Neural crest cell (in vitro differentiated cells): Measurements from ENCODE around the gene MTMR11. TPM values are rescaled to one million over a fixed set of nuclear protein-coding genes. Genes with fewer than 3 reads are reported as not detected.
A peak's percentile ranks its signal among the peaks of the same experiment; 100 is the strongest.

Source experiments
- DNase-seq: peaks from one replicate; pipeline ENCODE4 v3.0.0; 2021; ENCODE audit warnings: low read depth, mixed read lengths, low spot score
- H3K27ac Mint-ChIP-seq: one replicate; pipeline ENCODE4 v1.8.0; 2021; ENCODE audit warnings: mild to moderate bottlenecking, mixed read lengths; ENCODE audit not compliant: unreplicated experiment
- H3K27me3 Mint-ChIP-seq: 2 replicates; pipeline ENCODE4 v1.8.0; 2021; ENCODE audit warnings: low read depth, mild to moderate bottlenecking, mixed read lengths
- H3K36me3 Mint-ChIP-seq: 2 replicates; pipeline ENCODE4 v1.8.0; 2021; ENCODE audit warnings: low read depth, mild to moderate bottlenecking, mixed read lengths
- H3K4me1 Mint-ChIP-seq: 2 replicates; pipeline ENCODE4 v1.8.0; 2021; ENCODE audit warnings: mixed read lengths
- H3K4me3 Mint-ChIP-seq: one replicate; pipeline ENCODE4 v1.8.0; 2021; ENCODE audit warnings: mild to moderate bottlenecking, mixed read lengths
- H3K9me3 Mint-ChIP-seq: 2 replicates; pipeline ENCODE4 v1.8.0; 2021; ENCODE audit warnings: mixed read lengths
- total RNA-seq: library from RNA; stranded (reverse); gene quantifications from 2 replicates; pipeline ENCODE4 v1.2.1, GENCODE V29; 2021
- TF ChIP-seq, protein P1 (sequence below): fragments of 200-600 bp; sonication (generic); conservative IDR thresholded peaks from 2 replicates; pipeline ENCODE4 v1.5.0; 2021; ENCODE audit warnings: antibody characterized with exemption, mild to moderate bottlenecking

MTMR11 gene
- total RNA-seq, 1 donor from 2014 or later, result 4.5 TPM

DNA sequence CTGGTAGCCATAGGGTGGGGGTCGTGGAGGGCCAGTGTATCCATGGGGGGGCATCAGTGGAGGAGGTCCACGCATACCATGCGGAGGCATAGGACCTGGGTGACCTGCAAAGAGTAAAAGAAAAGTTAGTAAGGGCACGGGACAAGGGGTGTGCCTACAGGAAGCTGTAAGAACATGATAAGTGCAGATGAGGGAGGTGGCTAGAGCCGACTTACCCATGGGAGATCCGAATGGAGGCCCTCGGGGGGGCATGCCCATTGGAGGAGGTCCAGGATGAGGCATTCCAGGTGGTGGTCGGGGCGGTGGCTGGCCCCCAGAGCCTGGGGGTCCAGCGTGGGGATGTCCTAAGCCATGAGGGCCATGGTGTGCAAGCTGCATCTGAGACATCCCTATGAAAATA is 13.1 kb downstream of the MTMR11 start:
- Mint-ChIP-seq H3K4me3 (peak overlapping the region; percentile 76), H3K9me3 (no peaks in the 10 kb centered on the region), H3K27ac (no peak overlapping the region), H3K36me3 (peaks cover 25% of the 10 kb centered on the region), H3K4me1 (peaks cover 35% of the 10 kb centered on the region), H3K27me3 (no peaks in the 10 kb centered on the region)
- no peak for DNase-seq
- TF ChIP-seq, protein P1, sequence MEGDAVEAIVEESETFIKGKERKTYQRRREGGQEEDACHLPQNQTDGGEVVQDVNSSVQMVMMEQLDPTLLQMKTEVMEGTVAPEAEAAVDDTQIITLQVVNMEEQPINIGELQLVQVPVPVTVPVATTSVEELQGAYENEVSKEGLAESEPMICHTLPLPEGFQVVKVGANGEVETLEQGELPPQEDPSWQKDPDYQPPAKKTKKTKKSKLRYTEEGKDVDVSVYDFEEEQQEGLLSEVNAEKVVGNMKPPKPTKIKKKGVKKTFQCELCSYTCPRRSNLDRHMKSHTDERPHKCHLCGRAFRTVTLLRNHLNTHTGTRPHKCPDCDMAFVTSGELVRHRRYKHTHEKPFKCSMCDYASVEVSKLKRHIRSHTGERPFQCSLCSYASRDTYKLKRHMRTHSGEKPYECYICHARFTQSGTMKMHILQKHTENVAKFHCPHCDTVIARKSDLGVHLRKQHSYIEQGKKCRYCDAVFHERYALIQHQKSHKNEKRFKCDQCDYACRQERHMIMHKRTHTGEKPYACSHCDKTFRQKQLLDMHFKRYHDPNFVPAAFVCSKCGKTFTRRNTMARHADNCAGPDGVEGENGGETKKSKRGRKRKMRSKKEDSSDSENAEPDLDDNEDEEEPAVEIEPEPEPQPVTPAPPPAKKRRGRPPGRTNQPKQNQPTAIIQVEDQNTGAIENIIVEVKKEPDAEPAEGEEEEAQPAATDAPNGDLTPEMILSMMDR, result no peak

DNA sequence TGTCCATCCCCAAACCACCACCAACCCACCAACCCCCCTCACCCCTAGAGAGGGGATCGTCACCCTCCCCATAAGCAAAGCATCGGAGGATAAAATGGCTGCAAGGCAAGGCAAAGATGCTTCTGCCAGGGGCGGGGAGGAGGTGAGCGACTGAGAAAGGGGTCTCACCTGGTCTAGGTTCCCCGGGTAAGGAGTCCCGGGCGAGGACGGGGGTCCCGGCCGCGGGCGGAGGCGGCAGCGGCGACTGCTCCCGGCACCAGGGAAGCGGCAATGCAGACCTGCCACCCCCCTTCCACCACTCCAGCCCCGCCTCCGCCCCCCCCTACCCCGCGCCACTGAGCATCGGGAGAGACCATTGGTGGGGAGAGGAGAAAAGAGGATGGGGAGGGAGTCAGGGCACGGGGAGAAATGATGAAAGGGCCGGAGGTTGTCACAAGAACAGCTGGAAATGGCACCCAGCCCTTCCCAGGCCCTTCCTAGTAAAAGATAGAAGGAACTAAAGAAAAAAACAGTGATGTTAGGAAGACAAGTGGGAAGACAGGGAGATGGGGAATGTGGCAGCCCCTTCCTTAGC is 19.0 kb downstream of the MTMR11 start, which contains the start of gene SV2A:
Gene SV2A (minus strand): TSS at position 274 of the 574 bp plus-strand sequence. CDS start 4,004 bp downstream, outside the sequence.
- peaks cover 9% of the 10 kb centered on the region for H3K36me3 Mint-ChIP-seq
- TF ChIP-seq, protein P1, result no peak
- no peaks in the 10 kb centered on the region for H3K27me3 Mint-ChIP-seq
- DNase-seq, result peak; percentile 33
- H3K4me3 Mint-ChIP-seq, result peak within 1 kb of the TSS; percentile 86
- peak within 1 kb of the TSS; percentile 71 for H3K27ac Mint-ChIP-seq
- no peaks in the 10 kb centered on the region for H3K9me3 Mint-ChIP-seq
- H3K4me1 Mint-ChIP-seq, result peaks cover 35% of the 10 kb centered on the region

DNA sequence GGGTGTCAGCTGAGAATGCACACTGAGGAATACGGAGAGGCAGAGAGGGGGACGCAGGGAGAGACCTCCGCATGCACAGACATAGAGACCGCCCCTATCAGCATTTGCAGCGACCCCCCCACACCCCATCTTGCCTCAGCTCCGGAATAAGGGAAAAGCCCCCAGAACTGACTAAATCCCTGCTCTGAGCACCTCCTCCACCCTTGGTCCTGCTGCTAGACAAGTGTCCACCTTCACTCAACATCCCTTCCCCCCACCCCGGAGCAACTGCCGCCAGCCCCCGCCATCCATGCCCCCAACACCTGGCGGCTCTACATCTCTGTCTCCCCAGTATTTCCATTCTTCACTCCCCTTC is 19.8 kb downstream of the MTMR11 start:
- Mint-ChIP-seq H3K4me1 (peaks cover 35% of the 10 kb centered on the region), H3K27me3 (no peaks in the 10 kb centered on the region)
- no peak for DNase-seq

DNA sequence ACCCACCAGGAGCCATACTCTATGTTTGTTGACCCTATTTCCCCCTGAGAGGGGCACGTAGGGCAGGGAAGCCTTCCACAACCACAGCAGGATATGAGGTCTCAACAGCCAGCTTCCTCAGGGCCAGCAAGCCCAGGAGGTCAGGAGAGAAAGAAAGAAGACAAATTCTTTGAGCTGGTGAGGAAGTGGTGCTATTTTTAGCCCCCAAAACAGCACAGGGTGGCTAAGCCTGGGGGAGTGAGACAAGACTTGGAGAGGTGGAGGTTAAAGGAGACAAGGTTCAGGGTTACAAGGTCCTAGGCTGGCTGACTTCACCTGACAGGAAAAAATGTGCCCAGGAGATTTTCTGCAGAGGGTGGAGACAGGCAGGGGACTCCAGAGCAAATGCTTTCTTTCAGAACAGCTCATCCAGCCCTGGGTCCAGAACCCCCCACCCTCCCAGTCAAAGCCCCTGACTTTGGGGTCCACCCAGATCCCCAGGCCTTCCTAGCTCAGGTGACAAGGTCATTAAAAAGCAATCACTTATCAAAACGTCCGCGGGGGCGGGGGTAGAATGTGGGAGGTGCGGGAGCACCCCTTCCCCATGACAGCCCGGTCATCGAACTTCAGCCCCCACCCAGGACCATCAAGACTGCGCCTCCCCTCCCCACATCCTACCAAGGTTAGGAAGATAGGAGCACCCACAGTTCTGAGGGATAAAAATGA is 20.3 kb downstream of the MTMR11 start:
- Mint-ChIP-seq H3K4me3 (peak overlapping the region; percentile 86), H3K27ac (peak overlapping the region; percentile 16), H3K4me1 (peaks cover 35% of the 10 kb centered on the region), H3K36me3 (peaks cover 14% of the 10 kb centered on the region), H3K27me3 (no peaks in the 10 kb centered on the region), H3K9me3 (no peaks in the 10 kb centered on the region)
- DNase-seq, result no peak
- TF ChIP-seq, protein P1, result no peak

More for the DNA sequence above, 19.8 kb downstream of the MTMR11 start:
- Mint-ChIP-seq H3K4me3 (peak overlapping the region; percentile 86), H3K9me3 (no peaks in the 10 kb centered on the region), H3K27ac (no peak overlapping the region), H3K36me3 (peaks cover 9% of the 10 kb centered on the region)
- TF ChIP-seq, protein P1, result no peak

DNA sequence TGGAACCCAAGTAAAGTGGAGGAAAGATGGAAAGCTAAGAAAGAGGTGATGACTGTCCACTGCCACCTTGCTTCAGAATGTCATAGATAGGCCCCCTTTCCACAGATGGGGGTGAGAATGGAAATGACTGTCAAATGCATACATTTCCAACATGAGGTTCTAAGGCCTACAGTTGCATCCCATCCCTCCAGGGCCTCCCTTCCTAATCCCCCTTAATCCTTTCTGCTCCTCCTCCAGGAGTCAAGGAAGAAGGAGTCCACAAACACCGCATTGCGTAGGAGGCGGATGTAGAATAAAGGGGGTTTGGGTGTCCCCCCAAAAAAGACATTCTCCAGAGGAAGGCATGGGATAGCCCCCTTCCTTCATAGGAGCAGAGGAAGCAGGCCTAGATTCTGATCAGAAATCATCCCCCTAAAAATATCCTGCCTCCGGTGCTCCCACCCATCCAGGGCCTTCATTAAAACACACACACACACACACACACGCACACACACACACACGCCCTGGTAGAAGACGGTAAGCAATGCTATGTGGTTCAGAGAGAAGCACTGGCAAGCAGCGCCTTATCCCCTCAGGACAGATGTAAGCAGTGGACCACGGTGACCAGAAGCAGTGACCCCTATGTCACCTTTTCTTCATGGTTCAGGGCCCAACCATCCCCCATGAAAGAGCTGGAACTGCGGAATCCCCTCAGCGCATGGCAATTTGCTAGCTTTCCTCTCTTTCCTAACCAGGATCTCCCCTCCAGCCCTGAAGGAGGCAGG is 21.1 kb downstream of the MTMR11 start:
- Mint-ChIP-seq H3K36me3 (peaks cover 19% of the 10 kb centered on the region), H3K4me3 (peak overlapping the region; percentile 86), H3K4me1 (peaks cover 35% of the 10 kb centered on the region), H3K9me3 (no peaks in the 10 kb centered on the region), H3K27me3 (no peaks in the 10 kb centered on the region), H3K27ac (peak overlapping the region; percentile 30)
- TF ChIP-seq, protein P1, result no peak
- no peak for DNase-seq
